RWPE2 (cell line): ENCODE data around the gene ZSCAN12.

ENCODE experiments used
- ATAC-seq: fragments of 200-7000 bp; cut with Tn5 transposase; 3 replicates; pipeline ENCODE4 v1.9.1; 2021; ENCODE audit warnings: low read depth
- DNase-seq: peaks from one replicate; pipeline ENCODE4 v3.0.0-alpha.2; 2020; ENCODE audit warnings: low spot score
- H3K27ac ChIP-seq: fragments of 450-650 bp; 2 replicates; pipeline ENCODE4 v1.5.1; 2017; ENCODE audit warnings: mild to moderate bottlenecking; ENCODE audit not compliant: poor library complexity, severe bottlenecking
- H3K27me3 ChIP-seq: fragments of 250-450 bp; sonication (Bioruptor Pico); 2 replicates; pipeline ENCODE4 v1.5.1; 2021; ENCODE audit warnings: mild to moderate bottlenecking, moderate library complexity; ENCODE audit not compliant: insufficient read depth, poor library complexity, severe bottlenecking
- H3K36me3 ChIP-seq: fragments of 250-450 bp; sonication (Bioruptor Pico); 2 replicates; pipeline ENCODE4 v1.5.1; 2020; ENCODE audit warnings: low read depth, mild to moderate bottlenecking, moderate library complexity
- H3K4me1 ChIP-seq: fragments of 250-450 bp; sonication (Bioruptor Pico); 2 replicates; pipeline ENCODE4 v1.5.1; 2021; ENCODE audit warnings: mild to moderate bottlenecking, moderate library complexity; ENCODE audit not compliant: insufficient read depth, poor library complexity, severe bottlenecking
- H3K4me3 ChIP-seq: fragments of 250-450 bp; sonication (Bioruptor Pico); 2 replicates; pipeline ENCODE4 v1.5.1; 2021; ENCODE audit warnings: mild to moderate bottlenecking, moderate library complexity; ENCODE audit not compliant: severe bottlenecking
- H3K9me3 ChIP-seq: fragments of 250-450 bp; sonication (Bioruptor Pico); 2 replicates; pipeline ENCODE4 v1.5.1; 2021; ENCODE audit warnings: mild to moderate bottlenecking, moderate library complexity; ENCODE audit not compliant: severe bottlenecking
- TF ChIP-seq, protein P1 (sequence below): fragments of 450-650 bp; IDR thresholded peaks from one replicate; pipeline ENCODE4 v1.5.1; 2017; ENCODE audit warnings: mild to moderate bottlenecking, moderate library complexity; ENCODE audit not compliant: poor library complexity, severe bottlenecking

ZSCAN12 gene

DNA sequence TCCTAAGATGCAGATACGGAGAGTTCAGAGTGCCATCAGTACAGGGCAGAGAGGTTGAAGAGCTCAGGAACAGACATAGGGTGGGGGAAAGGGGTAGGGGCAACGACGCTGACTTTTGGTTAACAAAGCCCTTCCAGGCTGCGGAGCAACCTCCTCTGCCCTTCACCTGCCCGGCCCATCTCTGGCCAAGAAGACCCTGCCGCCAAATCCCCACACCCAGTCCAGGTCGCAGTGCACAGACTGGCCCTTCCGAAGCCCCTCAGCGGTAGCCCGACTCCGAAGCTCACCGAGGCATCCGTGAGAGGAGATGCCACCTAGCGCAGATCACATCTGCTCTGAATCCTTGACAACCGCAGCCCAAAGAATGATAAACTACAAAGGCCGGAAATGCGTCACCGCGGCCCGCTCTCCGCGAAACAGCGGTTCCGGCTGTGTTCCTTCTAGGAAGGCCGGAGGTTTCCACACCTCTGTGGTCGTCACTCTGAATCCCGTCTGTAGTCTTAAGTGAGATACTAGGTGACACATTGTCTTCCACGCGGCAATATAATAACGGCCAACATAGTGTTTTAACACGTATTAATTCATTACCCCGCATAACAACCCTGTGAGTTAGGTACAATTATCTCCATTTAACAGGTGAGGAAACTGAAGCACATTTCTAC lies 43.7 kb upstream of the ZSCAN12 start, which contains the start of gene ZSCAN23:
Gene ZSCAN23 (minus strand): TSS at position 380 of the 662 bp plus-strand sequence. CDS start 7,225 bp downstream, outside the sequence.
- Histone ChIP-seq H3K9me3 (no peaks in the 10 kb centered on the region), H3K4me1 (peaks cover 7% of the 10 kb centered on the region), H3K27ac (peak within 1 kb of the TSS; percentile 5), H3K4me3 (peak within 1 kb of the TSS; percentile 58), H3K27me3 (no peaks in the 10 kb centered on the region), H3K36me3 (no peaks in the 10 kb centered on the region)
- TF ChIP-seq, protein P1, sequence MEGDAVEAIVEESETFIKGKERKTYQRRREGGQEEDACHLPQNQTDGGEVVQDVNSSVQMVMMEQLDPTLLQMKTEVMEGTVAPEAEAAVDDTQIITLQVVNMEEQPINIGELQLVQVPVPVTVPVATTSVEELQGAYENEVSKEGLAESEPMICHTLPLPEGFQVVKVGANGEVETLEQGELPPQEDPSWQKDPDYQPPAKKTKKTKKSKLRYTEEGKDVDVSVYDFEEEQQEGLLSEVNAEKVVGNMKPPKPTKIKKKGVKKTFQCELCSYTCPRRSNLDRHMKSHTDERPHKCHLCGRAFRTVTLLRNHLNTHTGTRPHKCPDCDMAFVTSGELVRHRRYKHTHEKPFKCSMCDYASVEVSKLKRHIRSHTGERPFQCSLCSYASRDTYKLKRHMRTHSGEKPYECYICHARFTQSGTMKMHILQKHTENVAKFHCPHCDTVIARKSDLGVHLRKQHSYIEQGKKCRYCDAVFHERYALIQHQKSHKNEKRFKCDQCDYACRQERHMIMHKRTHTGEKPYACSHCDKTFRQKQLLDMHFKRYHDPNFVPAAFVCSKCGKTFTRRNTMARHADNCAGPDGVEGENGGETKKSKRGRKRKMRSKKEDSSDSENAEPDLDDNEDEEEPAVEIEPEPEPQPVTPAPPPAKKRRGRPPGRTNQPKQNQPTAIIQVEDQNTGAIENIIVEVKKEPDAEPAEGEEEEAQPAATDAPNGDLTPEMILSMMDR, result no peak
- DNase-seq (peak; percentile 72), ATAC-seq (peak; percentile 94)

DNA sequence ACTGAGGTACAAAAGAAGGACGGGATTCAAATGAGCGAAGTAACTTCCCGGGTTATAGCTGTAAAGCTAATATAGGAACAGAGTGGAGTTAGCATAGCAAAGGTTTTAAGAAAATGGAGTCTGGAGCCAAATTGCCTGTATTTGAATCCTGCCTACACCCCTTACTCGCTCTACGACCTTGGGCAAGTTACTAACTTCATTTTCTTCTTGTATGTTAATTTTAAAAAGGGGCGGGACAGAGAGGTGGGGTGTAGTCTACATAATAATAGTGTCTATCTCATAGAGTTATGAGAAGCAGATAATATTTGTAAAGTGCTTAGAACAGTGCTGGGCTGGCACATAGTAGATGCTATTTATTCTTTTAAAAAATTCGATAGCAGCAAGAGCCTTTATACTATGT lies 43.0 kb upstream of the ZSCAN12 start:
- no peaks in the 10 kb centered on the region for H3K27me3 ChIP-seq
- no peaks in the 10 kb centered on the region for H3K9me3 ChIP-seq
- peaks cover 7% of the 10 kb centered on the region for H3K4me1 ChIP-seq
- TF ChIP-seq, protein P1, result no peak
- H3K4me3 ChIP-seq, result peak overlapping the region; percentile 58
- no peaks in the 10 kb centered on the region for H3K36me3 ChIP-seq
- peak overlapping the region; percentile 5 for H3K27ac ChIP-seq
- DNase-seq, result no peak
- no peak for ATAC-seq

DNA sequence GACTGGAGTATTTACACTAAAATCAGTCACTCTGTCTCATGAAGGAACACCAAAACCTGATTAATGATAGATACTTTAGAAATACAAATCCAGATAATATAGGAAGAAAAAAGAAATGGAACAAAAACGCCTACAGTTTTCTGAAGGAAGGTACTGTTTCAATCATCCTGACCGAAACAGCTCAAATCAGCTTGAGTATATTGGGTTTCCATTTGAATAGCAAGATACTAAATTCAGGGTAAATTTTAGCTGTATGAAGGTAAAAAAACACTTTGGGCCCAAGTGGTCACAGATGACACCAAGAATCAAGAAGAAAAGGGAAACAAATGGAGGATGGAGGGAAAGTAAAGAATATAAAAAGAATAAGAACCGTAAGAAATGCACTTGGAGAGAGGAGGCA lies 36.9 kb upstream of the ZSCAN12 start:
- TF ChIP-seq, protein P1, result no peak
- H3K27me3 ChIP-seq, result no peaks in the 10 kb centered on the region
- no peaks in the 10 kb centered on the region for H3K9me3 ChIP-seq
- H3K36me3 ChIP-seq, result peaks cover 28% of the 10 kb centered on the region; the same call in 1 of the 2 replicates
- H3K4me3 ChIP-seq, result no peak overlapping the region
- DNase-seq, result no peak
- ATAC-seq, result no peak
- H3K27ac ChIP-seq, result no peak overlapping the region
- no peaks in the 10 kb centered on the region for H3K4me1 ChIP-seq

DNA sequence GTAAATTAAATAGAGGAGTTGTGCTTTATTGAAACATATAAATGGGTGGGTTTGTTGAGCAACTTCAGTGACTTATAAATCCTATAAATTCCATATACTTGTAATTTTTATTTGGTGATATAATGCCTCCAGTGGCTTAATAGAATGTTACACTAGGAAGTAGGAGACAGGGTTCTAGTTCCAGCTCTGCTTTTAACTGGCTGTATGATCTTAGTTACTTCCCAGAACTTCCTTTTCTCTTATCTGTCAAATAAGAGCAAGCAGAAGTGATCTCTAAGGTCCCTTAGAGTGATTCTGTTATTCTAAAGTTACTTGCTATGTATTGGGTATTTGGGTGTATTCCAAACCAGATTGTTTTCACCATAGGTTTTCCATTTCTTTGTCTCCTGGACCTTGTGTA lies 33.6 kb upstream of the ZSCAN12 start:
- Histone ChIP-seq H3K4me3 (no peak overlapping the region), H3K4me1 (no peaks in the 10 kb centered on the region), H3K36me3 (peaks cover 28% of the 10 kb centered on the region; the same call in 1 of the 2 replicates), H3K27me3 (no peaks in the 10 kb centered on the region), H3K27ac (no peak overlapping the region), H3K9me3 (no peaks in the 10 kb centered on the region)
- TF ChIP-seq, protein P1, result no peak
- no peak for DNase-seq
- ATAC-seq, result no peak

DNA sequence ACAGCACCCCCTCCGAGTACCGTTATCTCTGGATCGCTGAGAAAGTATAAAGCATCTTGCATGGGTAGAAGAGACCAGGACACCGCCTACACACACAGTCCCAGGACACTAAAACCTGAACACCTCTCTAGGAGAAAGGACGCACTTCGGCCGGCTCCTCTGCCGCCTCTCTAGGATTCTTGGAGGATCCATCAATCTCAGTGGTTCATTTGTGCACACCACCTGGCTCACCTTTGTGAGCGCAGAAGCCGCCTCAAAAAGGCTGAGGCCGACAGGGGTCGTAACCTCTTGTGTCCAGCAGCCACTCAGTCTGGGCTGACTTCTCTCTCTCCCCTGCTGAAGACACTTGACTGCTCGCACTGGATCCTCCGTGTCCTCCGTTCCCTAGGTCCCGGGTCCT lies 30.2 kb upstream of the ZSCAN12 start:
- Histone ChIP-seq H3K9me3 (no peaks in the 10 kb centered on the region), H3K27me3 (no peaks in the 10 kb centered on the region), H3K4me3 (no peak overlapping the region), H3K4me1 (no peaks in the 10 kb centered on the region), H3K36me3 (peaks cover 28% of the 10 kb centered on the region; the same call in 1 of the 2 replicates), H3K27ac (no peak overlapping the region)
- TF ChIP-seq, protein P1, result no peak
- DNase-seq, result no peak
- ATAC-seq, result no peak
